Stimulated activated CD8-positive, alpha-beta memory T cell treated with anti-CD3 and anti-CD28 coated beads, Interleukin-12 subunit alpha, Interleukin-12 subunit beta, amount 100 ng/mL, for 4 hours (primary cell): Measurements from ENCODE around the gene GTF3C4.
"Not testable (repeated sequence)": the region's sequence is repeated elsewhere in the genome, so short reads cannot be mapped to it uniquely, and the experiment has no call there.

Experiments used
- DNase-seq: peaks from one replicate; pipeline ENCODE4 v3.0.0-alpha.2; 2020; ENCODE audit warnings: low read depth

The GTF3C4 gene

DNA sequence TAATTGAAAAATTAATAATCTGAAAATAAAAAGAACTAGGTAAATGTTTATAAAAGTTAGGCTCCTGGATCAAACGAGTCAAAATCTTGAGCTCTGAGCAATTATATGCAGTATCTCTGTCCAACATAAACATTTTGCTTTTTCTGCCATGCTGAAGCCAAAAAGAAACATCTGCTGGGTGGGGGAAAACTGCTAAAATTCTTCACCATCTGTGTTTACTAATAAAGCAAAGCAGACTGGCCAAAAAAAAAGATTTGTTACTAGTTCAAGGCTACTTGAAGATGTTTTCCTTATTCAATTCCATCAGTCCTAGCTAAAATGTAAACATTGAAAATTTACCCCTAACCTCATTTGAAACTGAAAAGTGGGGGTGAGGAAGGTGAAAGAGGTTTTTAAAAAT, 29.7 kb downstream of the GTF3C4 start:
- DNase-seq, result no peak

DNA sequence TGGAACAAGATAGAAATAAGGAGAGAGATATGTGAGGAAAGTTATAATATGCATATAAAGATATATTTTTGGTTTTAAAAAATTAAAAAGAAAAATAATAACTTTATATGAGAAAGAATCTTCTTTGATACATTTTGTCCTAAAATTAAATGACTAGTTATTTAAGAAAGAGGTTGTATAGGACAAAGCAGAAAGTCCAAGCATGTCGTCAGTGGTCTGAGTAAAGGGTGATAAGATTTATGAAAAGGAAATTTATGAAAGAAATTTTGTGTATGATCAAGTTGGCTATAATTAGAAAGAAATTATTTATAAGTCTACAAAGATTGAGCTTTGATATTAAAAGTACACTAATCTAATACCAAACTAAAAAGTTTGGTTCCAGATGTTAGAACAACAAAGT, 32.0 kb downstream of the GTF3C4 start:
- DNase-seq, result no peak

DNA sequence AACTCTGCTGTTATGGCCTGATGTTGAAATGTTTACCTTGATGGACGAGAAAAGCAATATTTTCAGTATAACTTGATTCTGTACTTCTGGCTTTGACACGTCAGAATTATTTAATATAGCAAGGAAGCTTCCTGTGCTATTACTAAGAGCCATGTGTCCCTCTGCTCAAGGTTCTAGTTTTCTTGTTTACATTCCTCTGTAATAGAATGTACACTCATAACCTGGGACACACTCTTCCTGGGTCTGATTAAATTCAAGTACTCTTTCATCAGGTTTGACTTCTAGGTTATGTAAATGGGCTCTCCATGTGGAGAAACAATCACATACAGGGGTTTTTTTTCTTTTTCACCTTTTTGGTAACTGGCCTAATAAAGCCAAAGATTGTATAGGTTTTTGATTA, 33.1 kb downstream of the GTF3C4 start:
- DNase-seq, result no peak

DNA sequence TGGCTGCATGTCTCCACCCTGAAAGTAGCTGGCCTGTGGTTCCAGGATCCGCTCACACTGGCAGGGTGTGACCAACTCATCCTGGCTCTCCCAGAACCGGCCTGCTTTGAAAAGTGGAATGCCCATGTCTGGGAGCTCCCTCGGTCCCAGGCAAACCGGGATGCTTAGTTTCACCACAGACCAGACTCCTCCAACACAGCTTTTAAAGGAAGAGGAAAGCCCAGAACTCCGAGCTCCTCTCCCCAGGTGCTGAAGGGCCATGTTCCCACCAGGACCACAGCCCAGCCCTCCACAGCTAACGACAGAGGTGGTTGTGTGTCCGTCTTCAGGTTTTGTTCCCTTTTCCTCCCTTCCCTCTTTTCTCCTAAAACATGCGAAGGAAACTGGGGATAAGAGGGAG, 38.0 kb downstream of the GTF3C4 start:
- no peak for DNase-seq

DNA sequence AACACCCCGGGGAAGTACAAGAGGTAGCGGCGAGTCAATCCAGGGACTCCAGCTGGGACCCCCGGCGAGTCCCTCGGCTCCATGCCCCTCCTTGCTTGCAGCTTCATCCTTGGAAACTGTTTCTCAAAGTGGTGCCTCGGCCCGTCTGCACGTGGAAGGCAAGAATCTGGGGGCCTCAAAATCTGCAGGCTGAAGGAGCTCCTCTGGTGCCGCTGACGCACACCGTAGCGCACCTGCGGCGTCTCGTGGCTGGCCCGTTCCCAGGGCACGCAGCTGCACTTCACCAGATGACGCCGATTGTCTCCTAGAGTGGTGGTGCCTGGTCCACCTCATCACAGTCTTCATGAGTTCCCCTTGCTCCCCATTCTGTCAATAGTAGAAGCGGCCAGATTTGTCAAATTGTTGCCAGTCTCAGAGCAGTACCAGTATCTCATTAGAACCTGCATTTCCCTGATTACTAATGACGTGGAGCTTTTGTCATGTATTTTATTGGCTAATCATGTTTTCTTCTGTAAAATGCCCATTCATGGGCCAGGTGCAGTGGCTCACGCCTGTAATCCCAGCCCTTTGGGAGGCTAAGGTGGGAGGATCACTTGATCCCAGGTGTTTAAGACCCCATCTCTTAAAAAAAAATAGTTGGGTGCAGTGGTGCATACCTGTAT, 38.6 kb downstream of the GTF3C4 start:
- DNase-seq, result no peak

DNA sequence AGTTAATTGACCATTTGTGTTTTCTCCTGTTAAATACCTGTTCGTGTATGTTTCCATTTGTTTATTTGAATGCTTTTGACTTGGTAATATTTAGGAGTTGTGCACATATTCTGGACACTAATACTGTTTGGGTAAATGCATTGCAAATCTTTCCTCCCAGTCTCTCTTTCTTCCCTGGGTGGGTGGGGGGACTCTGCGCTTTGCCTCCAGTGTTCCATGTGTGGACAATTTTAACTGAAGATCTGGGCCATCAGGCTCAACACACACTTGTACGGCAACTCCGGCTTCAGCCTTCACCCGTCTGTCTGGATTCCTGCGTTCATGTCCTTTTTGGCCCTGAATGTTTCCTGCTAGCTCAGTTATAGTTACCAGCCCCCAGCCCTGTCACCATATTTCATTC, 40.1 kb downstream of the GTF3C4 start:
- no peak for DNase-seq

DNA sequence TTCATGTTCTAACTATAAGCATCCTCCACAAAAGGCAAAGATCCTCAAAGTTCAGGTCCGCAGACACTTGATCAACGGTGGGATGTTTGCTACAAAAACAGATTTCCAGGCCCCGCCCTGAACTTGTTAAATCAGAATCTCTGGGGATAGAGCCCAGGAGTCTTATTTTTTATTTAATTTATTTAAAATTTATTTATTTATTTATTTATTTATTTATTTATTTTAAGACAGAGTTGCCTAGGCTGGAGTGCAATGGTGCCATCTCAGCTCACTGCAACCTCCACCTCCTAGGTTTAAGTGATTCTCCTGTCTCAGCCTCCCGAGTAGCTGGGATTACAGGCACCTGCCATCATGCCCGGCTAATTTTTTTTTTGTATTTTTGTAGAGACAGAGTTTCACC, 40.9 kb downstream of the GTF3C4 start:
- not testable (repeated sequence) for DNase-seq

DNA sequence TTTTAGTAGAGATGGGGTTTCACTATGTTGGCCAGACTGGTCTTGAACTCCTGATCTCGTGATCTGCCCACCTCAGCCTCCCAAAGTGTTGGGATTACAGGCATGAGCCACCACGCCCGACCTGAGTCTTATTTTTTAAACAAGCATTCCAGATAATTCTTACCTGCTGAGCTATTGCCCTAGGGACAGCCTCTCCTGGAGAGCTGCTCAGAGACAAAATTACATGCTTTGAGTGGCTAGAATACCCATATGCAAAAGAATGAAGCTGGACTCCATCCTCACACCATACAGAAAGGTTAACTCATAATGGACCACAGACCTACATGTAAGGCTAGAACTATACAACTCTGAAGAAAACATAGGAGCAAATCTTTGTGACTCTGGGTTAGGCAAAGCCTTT, 41.6 kb downstream of the GTF3C4 start:
- no peak for DNase-seq

DNA sequence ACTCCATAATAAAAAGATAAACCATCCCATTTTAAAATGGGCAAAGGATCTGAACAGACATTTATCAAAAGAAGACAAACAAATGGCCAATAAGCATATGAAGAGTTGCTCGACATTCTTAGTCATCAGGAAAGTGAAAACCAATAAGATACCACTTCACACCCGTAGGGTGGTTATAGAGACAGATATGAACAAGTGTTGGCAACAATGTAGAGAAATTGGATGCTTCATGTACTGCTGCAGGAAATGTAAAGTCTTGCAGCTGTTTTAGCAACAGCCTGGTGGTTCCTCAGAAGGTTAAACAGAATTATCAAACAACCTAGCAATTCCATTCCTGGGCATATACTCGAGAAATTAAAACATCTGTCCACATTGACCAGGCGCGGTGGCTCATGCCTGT, 42.5 kb downstream of the GTF3C4 start:
- DNase-seq, result no peak

DNA sequence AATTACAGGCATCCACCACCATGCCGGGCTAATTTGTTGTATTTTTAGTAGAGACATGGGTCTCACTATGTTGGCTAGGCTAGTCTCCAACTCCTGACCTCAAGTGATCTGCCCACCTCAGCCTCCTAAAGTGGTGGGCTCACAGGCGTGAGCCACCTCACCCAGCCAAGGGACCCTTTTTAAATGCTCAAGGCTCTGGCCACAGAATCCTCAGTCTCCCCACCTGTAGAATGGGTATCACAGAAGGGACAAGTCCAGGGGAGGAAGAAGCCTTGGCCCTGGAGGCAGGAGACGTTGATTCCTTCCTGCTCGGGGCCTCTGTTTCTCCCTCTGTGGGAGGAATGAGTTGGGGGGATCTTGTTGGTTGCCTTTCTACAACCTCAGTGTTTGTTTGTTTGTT, 45.7 kb downstream of the GTF3C4 start:
- DNase-seq, result no peak

DNA sequence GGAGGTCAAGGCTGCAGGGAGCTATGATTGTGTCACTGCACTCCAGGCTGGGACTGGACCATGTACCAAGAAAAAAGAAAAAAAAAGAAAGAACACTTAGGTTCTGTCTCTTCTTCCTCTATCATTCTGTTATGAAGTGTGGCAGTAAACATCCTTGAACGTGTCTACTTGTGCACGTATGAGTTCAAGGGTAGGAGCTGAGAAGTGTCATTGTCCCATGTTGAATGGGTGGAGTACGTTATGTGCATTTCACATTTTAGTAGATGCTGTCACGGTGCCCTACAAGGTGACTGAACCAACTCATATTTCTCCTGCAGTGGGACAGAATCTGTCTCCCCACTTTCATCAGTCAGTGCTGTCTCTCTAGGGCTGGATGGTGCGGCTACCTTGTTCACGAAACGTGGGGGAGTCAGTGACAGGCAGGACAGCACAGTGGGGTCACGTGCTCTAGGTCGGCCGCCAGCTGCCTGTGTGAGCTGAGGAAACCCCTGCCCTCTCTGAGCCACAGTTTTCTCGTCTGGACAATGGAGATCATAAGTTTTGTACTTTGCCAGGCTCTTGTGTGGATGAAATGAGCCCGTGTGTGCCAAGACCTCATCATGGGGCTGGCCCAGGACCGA, 47.2 kb downstream of the GTF3C4 start:
- DNase-seq, result no peak

DNA sequence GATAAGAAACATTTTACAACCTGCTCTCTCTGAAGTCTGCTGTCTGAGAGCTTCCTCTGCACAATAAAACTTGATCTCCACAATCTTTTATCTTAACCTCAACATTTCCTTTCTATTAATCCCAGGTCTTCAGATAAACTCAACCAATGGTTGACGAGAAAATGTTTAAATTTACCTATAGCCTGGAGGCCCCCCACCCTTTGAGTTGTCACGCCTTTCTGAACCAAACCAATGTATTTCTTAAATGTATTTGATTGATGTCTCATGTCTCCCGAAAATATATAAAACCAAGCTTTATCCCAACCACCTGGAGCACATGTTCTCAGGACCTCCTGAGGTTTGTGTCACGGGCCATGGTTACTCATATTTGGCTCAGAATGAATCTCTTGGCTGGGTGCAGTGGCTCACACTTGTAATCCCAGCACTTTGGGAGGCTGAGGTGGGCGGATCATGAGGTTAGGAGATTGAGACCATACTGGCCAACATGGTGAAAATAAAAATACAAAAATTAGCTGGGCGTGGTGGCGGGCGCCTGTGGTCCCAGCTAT, 48.2 kb downstream of the GTF3C4 start:
- not testable (repeated sequence) for DNase-seq

DNA sequence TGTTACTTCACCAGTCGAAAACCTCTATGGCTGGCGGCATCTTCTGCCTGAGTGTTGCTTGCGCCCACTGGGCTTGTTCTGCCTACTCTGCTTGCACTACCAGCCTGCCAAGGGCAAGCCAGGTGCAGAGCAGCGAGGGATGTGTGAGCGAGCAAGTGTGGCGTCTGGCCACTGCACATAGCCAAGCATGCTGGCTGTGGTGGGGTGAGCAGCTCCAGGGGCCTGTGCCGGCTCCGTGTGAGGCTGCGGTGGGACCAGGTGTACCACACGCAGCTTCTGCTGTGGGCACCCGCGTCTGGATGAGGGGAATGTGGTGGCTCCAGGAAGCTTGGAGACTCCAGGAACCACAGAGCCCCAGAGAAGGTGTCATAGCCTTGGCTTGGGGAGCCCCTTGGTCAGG, 51.4 kb downstream of the GTF3C4 start:
- DNase-seq, result no peak

DNA sequence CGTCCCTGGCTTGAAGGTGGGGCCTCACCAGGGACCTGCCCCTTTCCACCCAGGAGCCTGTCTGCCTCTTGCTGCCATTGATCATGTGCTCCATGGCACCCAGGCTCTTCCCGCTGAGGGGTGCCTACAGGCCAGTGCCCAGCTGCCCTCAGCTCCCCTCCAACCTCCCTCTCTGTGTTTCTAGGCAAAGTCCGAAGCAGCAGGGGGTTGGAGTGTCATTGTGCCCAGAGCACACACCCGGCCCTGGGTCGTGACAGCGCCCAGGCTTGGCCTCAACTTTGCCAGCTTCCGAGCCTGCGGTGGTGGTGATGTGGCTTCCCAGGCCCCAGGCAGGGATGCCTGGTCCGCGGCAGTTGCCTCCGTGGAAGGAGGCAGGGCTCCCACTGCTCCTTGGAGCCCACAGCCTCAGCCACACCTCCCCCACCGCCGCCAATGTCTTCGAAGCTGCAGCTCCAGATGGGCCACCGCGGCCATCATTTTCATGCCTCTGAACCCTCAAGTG, 52.4 kb downstream of the GTF3C4 start:
- no peak for DNase-seq

DNA sequence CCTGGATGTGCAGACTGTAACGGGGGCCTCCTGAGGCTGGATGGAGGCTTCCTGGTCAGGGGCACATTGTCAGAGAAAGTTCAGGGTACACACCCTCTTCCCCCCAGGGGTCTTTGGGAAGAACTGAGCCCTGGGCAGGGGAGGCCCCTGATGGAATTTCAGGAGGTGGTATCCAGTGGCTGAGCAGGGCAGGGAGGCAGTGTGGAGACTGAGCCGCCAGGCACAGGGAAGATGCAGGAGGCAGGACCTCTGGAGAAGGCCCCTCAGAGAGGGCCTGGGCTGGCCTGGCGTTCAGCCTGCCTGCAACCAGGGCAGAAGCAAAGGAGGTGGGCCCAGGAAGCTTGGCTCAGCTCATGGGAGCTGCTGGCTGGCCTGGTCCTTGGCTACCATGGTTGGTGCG, 53.5 kb downstream of the GTF3C4 start:
- no peak for DNase-seq

DNA sequence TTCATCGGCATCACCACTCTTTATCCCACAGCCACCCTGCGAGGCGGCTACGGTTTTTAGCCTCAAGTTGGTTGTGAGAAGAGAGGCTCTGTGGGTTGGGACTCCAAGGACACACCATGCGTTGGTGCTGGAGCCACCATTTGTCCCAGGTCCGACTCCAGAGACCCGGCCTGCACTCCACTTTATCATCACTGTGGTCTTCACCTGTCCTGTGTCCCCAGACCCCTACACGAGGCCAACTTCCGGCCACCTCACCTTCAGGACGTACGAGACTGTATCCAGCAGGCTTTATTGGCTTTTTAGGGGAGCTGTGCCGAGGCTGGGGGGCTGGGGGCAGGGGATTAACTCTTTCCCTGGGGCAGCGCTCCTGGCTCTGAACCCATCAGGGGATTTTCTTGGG, 55.0 kb downstream of the GTF3C4 start:
- DNase-seq, result no peak

DNA sequence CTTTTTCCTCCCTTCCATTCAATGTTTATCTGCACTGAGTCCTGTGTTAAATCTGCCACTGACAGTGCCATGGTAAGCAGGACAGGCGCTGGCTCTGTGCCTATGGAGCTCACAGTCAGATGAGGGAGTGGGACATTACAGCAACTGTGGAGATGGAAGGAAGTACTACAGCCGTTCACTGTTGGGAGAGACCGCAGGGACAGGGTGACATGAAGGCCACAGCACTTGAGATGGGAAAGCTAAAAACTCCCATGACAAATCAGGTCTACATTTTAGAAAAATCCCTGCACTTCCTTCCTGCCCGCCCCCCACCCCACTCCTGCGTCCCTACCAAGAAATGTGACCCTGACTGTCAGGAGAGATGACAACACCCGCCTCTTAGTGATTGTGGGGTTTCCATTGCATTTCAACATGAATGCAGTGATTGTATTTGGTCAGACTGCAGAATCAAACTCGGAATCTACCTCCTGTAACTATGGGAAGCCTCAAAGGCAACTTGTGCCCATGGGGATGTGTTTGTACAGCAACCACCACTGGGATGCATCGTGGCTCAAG, 56.4 kb downstream of the GTF3C4 start:
- no peak for DNase-seq

DNA sequence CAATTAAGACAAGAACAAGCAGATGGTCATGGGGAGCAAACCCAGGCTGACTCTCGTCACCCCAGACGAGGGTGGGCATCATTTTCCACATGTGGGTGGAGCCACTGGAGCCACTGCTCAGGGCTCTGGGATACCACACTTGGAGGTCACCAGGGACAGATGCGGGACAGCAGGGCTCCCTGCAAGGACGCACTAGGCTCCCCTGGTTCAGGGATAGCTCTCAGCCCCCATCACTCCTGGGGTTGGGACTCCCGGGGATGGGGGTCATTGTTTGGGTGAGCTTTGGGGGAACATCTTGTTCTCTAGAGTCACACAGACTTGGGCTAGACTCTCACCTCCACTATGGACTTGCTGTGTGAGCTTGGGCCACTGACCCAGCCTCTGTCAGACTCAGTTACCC, 57.8 kb downstream of the GTF3C4 start:
- no peak for DNase-seq

DNA sequence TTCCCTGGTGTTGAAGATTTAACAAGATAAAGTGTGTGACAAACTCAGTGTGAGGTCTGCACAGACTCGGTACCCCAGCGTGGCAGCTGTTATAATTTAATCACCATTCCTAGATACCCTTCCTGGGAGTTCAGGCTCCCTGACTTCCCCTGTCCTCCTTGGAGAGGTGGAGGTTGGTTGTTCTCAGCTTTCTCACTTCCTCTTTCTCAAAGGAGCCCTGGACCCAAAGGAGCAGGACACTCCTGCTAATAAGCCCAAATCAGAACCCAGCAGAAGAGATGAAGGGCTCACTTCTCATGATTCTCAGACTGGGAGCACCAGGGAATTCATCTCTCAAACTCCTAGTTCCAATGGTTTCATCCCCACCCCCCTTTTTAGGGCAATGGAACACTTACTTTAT, 58.2 kb downstream of the GTF3C4 start:
- DNase-seq, result no peak

DNA sequence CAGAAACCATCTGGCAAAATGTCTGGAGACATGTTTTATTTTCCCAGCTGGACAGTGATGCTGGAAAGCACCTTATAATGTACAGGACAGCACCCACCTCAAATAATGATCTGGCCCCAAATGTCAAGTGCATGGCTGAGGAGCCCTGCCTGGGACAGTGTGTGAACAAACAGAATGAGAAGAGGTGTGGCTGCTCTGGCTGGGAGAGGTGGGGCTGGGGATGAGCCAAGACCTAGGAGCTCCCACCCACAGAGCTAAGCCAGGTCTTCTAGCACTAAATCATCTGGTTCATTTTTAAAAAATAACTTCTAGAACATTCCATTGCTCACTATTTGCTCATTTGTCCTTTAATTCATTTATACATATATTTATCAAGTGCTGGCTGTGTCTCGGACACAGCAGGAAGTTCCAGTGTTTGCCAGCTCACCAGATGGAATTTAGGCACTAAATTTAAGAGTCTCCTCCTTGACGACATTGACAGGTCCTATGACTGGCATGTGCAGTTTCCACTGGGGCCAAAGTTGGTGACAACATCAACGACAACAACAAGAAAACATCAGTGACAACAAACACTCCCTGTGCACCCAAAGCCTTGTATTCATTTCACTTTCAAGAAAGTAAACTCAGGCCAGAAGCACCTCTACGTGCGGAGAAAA, 59.1 kb downstream of the GTF3C4 start:
- DNase-seq, result no peak

DNA sequence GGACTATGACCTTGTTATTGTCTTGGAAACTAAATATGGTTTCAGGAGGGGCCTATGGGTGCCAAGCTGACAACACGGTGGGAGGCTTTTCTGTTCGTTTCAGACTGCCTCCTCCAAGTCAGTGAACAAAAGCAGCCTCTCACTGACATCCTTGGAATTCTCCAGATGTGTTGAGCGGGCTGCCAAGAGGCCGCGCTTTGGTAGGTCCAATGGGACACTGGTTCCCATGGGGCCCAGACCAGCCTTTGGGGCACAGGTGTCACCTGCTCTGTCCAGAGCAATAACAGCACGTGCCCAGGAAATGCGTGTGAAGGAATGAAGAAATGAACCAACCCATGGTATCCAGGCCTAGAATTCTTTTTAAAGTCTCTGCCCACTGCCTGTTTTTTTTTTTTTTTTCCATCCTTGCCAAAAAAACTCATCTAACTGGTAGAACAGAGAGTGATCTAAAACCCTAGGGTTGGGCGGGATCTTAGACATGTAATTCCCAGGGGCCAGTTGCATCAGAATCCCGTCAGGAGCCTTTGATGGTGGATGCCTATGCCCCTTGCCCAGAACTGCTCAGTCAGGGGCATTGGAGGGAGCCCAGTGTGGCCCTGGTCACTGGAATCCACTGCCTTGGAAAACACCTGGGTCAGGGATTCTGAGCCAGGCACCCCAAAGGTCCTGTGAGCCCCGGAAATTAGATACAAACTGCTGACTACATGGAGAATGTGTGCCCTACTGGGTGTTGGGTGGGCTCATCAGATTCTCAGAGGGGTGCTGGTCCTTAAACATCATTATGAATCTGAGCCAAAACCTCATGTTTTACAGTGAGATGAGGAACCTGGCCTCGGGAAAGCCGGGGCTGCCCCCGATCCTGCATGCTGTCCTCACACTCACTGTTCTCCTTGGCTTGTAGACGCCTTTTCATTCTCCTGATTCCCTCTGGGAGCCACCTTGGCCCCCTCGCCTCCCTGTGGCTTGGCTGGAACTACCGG, 60.1 kb downstream of the GTF3C4 start:
- DNase-seq, result no peak

DNA sequence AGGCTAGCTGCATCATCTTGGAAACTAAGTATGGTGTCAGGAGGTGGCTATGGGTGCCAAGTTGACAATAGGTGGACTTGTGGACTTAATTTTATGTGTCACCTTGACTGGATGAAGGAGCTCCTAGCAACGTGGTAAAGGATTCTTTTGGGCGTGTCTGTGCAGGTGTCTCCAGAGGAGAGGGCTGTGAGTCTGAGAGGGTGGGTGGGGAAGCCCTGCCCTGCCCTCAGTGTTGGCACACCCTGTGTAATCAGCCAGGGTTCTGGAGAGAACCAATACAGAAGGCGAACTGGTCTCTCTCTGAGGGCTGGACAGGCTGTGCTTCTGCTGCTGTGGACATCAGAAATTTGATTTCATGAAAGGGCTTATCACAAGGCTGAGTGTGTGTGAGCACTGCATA, 61.0 kb downstream of the GTF3C4 start:
- DNase-seq, result no peak
